GM13977 (cell line): ENCODE measurements around the gene STRN3.

Experiments used
- DNase-seq: peaks from one replicate; pipeline ENCODE4 v3.0.0; 2012; ENCODE audit warnings: low spot score
- CTCF ChIP-seq: IDR thresholded peaks from 2 replicates; pipeline ENCODE4 v1.5.1; 2012; ENCODE audit warnings: mild to moderate bottlenecking, control low read depth; ENCODE audit not compliant: insufficient read depth; ENCODE audit errors: extremely low read depth, missing control alignments
- in situ Hi-C: fragments of 300-500 bp; cut with MboI; formaldehyde crosslinking; loops from one replicate; pipeline ENCODE4 v1.12.0; 2022; ENCODE audit warnings: low sequenced_read_pairs, low pct_unique_long_range_greater_than_20kb, mixed read lengths, inconsistent platforms; ENCODE audit not compliant: unreplicated experiment

STRN3 gene

GRCh38 chr14:30888480-30889243 is 137.5 kb downstream of the STRN3 start:
- DNase-seq = no peak
- TF ChIP-seq CTCF = no peak
- in situ Hi-C loops = no loop called here

- in situ Hi-C loops = no loop called here
- no peak for DNase-seq
Observed at GRCh38 chr14:30885840-30886740, 140.1 kb downstream of the STRN3 start.

GRCh38 chr14:30884901-30885300 is 141.3 kb downstream of the STRN3 start:
- DNase-seq = no peak
- in situ Hi-C loops = no loop called here
- TF ChIP-seq CTCF = no peak

More at GRCh38 chr14:30885840-30886740, 140.1 kb downstream of the STRN3 start:
- TF ChIP-seq CTCF = no peak

- no peak for TF ChIP-seq CTCF
- in situ Hi-C loops = no loop called here
Observed at GRCh38 chr14:30883508-30884294, 142.5 kb downstream of the STRN3 start.

GRCh38 chr14:30882431-30882830 is 143.7 kb downstream of the STRN3 start:
- DNase-seq = no peak
- no peak for TF ChIP-seq CTCF
- in situ Hi-C loops = no loop called here

More at GRCh38 chr14:30883508-30884294, 142.5 kb downstream of the STRN3 start:
- no peak for DNase-seq

GRCh38 chr14:30876692-30877091 is 149.5 kb downstream of the STRN3 start:
- in situ Hi-C loops = no loop called here
- no peak for DNase-seq
- no peak for TF ChIP-seq CTCF
